Thyroid gland (tissue), 4 donors: ENCODE results near the gene SYNPO2.

Experiments used
- CTCF ChIP-seq, 6 experiments: fragments of 200-600 bp in 3 of 6; fragments of 450-650 bp in 3 of 6; sonication (generic) in 3 of 6; IDR thresholded peaks; one replicate each; pipeline ENCODE4 v1.5.1; 2016 to 2019; ENCODE audit warnings: antibody characterized with exemption in 6 of 6, mild to moderate bottlenecking in 2 of 6, inconsistent platforms in 1 of 6, moderate library complexity in 1 of 6
- POLR2A ChIP-seq, 2 donors: fragments of 450-650 bp; IDR thresholded peaks; one replicate each; pipeline ENCODE4 v1.6.1; 2017; ENCODE audit warnings: antibody characterized with exemption in 2 of 2, mild to moderate bottlenecking in 2 of 2, moderate library complexity in 1 of 2

GRCh38 chr4:119041951-119042560 is 153.4 kb downstream of the SYNPO2 start:
- TF ChIP-seq POLR2A (IDR thresholded peaks at IDR 0.05) (no peak), CTCF (IDR thresholded peaks at IDR 0.05) (peak; percentile 27 to 75 (median 60))
